ENCODE data around the gene AHDC1. TPM values are rescaled to one million over a fixed set of nuclear protein-coding genes. Genes with fewer than 3 reads are reported as not detected.
"Not testable (repeated sequence)": the region's sequence is repeated elsewhere in the genome, so short reads cannot be mapped to it uniquely, and the experiment has no call there.

Gene AHDC1
- total and polyA plus RNA-seq, 9 of the 15 experiments (the other 6 are each of a cell fraction or from before 2014, with no cell fraction given) = 0.21 to 36.4 (median 4.7) TPM

DNA sequence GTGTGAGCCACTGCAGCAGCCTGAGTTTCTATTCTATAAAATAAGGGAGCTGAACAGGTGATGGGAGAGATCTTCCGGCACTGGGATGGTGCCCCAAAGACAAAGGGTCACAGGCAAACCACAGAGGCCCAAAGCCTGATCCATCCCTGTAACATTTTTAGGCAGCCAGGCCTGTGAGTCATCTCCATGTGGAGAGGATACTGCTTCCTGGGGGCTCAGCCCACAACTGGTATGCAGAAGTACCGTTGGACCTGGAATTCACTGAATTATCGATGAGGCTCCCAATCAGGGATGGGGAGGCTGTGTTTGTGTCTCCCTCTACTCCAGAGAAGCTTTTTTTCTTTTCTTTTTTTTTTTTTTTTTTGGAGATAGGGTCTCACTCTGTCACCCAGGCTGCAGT is 65.2 kb downstream of the AHDC1 start (continued):
- TF ChIP-seq JUND (IDR thresholded peaks at IDR 0.05; ENCODE audit: borderline replicate concordance, low read depth, low read length) (peak; percentile 84), JUND (tag; IDR thresholded peaks at IDR 0.05; ENCODE audit: borderline replicate concordance, low read depth, low read length) (peak; percentile 53; the same call in 1 of the 3 replicates), TCFL5 (CRISPR knock-in tag; conservative IDR thresholded peaks at IDR 0.05) (no peak)
- TF ChIP-seq, protein P1, sequence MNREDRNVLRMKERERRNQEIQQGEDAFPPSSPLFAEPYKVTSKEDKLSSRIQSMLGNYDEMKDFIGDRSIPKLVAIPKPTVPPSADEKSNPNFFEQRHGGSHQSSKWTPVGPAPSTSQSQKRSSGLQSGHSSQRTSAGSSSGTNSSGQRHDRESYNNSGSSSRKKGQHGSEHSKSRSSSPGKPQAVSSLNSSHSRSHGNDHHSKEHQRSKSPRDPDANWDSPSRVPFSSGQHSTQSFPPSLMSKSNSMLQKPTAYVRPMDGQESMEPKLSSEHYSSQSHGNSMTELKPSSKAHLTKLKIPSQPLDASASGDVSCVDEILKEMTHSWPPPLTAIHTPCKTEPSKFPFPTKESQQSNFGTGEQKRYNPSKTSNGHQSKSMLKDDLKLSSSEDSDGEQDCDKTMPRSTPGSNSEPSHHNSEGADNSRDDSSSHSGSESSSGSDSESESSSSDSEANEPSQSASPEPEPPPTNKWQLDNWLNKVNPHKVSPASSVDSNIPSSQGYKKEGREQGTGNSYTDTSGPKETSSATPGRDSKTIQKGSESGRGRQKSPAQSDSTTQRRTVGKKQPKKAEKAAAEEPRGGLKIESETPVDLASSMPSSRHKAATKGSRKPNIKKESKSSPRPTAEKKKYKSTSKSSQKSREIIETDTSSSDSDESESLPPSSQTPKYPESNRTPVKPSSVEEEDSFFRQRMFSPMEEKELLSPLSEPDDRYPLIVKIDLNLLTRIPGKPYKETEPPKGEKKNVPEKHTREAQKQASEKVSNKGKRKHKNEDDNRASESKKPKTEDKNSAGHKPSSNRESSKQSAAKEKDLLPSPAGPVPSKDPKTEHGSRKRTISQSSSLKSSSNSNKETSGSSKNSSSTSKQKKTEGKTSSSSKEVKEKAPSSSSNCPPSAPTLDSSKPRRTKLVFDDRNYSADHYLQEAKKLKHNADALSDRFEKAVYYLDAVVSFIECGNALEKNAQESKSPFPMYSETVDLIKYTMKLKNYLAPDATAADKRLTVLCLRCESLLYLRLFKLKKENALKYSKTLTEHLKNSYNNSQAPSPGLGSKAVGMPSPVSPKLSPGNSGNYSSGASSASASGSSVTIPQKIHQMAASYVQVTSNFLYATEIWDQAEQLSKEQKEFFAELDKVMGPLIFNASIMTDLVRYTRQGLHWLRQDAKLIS (CRISPR knock-in tag; IDR thresholded peaks at IDR 0.05) = no peak

DNA sequence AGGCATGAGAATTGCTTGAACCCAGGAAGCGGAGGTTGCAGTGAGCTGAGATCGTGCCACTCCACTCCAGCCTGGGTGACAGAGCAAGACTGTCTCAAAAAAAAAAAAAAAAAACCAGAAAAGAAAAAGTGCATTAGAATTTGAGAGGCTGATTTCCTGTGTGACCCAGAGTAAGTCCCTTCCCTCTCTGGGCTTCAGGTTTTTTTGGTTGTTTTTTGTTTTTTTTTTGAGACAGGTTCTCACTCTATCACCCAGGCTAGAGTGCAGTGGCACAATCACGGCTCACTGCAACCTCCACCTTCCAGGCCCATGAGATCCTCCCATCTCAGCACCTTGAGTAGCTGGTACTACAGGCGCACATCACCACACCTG is 65.7 kb downstream of the AHDC1 start:
- H3K9ac ChIP-seq (ENCODE audit: insufficient read depth in 1 of 2, low read depth in 2 of 2, low read length in 2 of 2); H3K9me1 ChIP-seq (ENCODE audit: control insufficient read depth, insufficient read depth, low read length); H4K20me1 ChIP-seq (replicated peaks; ENCODE audit: control insufficient read depth, insufficient read depth, low read length); CTCF ChIA-PET (ENCODE audit: low intra/inter-chr PET ratio); in situ Hi-C loops (cut with MboI); FAIRE-seq; H3K9me3 ChIP-seq (replicated peaks; ENCODE audit: control insufficient read depth, insufficient read depth, low read depth, low read length); H2AFZ ChIP-seq (ENCODE audit: low read depth, low read length); H3K27ac ChIP-seq (ENCODE audit: extremely low read depth, low read depth, low read length); H3K4me3 ChIP-seq; ATAC-seq; BruUV-seq (replicated peaks); H3K4me2 ChIP-seq (ENCODE audit: insufficient read depth, low read length); DNase-seq (ENCODE audit: extremely low read depth in 1 of 4, low spot score in 3 of 4); intact Hi-C loops (cut with micrococcal nuclease); H3K27me3 ChIP-seq (ENCODE audit: control insufficient read depth in 2 of 2, insufficient read depth in 2 of 2, low read length in 2 of 2): not testable (repeated sequence)
- POLR2A ChIA-PET = interaction anchor here (0.6 to 0.7 kb wide), 2 partner anchors 12 to 21 kb away, joined by 3 read pairs; no protein-coding TSS in a partner anchor
- H3K79me2 ChIP-seq (ENCODE audit: control insufficient read depth, insufficient read depth, low read length) = peaks cover 27% of the 10 kb centered on the region
- peaks cover 51% of the 10 kb centered on the region; the same call in 2 of the 3 replicates for H3K36me3 ChIP-seq (ENCODE audit: control insufficient read depth, insufficient read depth, low read length)
- H3K4me1 ChIP-seq (replicated peaks in 1 of 2; ENCODE audit: control insufficient read depth in 2 of 2, insufficient read depth in 2 of 2, low read length in 2 of 2) = peaks cover 49 to 64% of the 10 kb centered on the region in 2 experiments
- 88% methylated on average over 4 of the region's 4 CpGs for WGBS (ENCODE audit: insufficient coverage, low coverage, missing lambda C conversion rate)
- TF ChIP-seq SMARCA5 (IDR thresholded peaks at IDR 0.05) (0 out of 2 replicates have a peak, but pooled peaks have one; percentile 24), RBM25 (IDR thresholded peaks at IDR 0.05; ENCODE audit: low read depth, low read length, severe bottlenecking) (peak; percentile 80), ZFP36 (IDR thresholded peaks at IDR 0.05; ENCODE audit: low read depth, low read length, partially characterized antibody) (peak; percentile 20), FOSL1 (tag; conservative IDR thresholded peaks at IDR 0.05) (0 out of 2 replicates have a peak, but pooled peaks have one; percentile 7)
- TF ChIP-seq, protein P2, sequence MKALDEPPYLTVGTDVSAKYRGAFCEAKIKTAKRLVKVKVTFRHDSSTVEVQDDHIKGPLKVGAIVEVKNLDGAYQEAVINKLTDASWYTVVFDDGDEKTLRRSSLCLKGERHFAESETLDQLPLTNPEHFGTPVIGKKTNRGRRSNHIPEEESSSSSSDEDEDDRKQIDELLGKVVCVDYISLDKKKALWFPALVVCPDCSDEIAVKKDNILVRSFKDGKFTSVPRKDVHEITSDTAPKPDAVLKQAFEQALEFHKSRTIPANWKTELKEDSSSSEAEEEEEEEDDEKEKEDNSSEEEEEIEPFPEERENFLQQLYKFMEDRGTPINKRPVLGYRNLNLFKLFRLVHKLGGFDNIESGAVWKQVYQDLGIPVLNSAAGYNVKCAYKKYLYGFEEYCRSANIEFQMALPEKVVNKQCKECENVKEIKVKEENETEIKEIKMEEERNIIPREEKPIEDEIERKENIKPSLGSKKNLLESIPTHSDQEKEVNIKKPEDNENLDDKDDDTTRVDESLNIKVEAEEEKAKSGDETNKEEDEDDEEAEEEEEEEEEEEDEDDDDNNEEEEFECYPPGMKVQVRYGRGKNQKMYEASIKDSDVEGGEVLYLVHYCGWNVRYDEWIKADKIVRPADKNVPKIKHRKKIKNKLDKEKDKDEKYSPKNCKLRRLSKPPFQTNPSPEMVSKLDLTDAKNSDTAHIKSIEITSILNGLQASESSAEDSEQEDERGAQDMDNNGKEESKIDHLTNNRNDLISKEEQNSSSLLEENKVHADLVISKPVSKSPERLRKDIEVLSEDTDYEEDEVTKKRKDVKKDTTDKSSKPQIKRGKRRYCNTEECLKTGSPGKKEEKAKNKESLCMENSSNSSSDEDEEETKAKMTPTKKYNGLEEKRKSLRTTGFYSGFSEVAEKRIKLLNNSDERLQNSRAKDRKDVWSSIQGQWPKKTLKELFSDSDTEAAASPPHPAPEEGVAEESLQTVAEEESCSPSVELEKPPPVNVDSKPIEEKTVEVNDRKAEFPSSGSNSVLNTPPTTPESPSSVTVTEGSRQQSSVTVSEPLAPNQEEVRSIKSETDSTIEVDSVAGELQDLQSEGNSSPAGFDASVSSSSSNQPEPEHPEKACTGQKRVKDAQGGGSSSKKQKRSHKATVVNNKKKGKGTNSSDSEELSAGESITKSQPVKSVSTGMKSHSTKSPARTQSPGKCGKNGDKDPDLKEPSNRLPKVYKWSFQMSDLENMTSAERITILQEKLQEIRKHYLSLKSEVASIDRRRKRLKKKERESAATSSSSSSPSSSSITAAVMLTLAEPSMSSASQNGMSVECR (CRISPR knock-in tag; IDR thresholded peaks at IDR 0.05) = 0 out of 2 replicates have a peak, but pooled peaks have one; percentile 40

All from K562 (cell line).